Ramos (cell line): ENCODE data around the gene WNT8B.

Experiments used
- in situ Hi-C: fragments of 300-500 bp; cut with MboI; formaldehyde crosslinking; loops from one replicate; pipeline ENCODE4 v1.14.3; 2022; ENCODE audit warnings: low sequenced_read_pairs; ENCODE audit not compliant: unreplicated experiment

The WNT8B gene

DNA sequence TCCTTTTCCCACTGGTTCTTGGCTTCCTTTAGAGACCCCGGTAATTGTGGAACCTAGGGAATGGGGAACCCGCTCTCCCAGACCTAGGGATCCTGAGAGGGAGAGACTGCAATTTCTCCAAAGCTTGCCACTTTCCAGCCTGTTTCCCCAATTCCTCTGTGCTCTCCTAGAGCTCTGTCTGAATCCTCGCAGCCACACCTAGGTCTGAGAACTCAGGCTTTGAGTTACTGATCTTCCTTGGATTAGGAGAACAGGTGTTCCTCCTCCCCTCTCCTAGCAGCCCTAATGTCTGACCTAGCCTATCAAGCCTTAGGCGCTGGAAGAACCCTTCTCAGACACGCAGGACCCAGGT, 20.0 kb downstream of the WNT8B start:
- in situ Hi-C loops: no loop called here

DNA sequence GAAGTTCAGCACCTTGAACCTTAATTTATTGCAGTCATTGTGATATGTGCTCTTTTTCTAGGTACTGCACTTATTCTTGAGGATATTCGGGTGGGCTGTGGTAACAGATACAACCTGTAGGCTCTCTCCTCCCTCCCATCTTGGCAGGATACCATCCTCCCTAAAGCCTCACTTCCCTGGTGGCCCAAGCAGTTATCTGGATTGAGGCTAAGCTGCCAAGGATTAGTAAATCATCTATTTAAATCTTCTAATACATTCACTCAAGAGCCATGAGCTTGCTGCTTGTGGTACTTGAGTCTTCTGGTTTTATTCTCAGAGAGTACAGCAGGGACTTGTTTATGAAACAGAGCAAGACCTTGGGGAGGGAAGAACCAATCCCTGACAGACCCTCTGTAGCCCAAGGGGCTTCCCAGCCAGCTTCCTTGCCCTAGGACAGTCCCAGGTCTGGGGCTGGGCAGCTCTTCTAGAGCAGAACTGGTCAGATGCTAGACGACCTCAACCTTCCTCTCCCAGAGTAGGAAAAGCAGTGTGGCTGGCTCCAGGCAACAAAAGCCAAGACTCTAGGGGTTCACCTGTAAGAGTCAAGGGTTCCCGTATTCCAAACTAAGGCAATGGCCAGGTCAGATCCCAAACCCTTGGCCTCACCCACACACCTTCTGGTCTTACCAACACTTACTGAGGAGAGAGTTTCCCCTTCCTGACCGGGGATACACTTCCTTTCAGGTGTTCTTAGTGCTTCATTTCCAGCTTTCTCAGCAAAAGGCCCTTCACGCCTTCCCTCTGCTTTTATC, 21.3 kb downstream of the WNT8B start:
- in situ Hi-C loops: no loop called here

DNA sequence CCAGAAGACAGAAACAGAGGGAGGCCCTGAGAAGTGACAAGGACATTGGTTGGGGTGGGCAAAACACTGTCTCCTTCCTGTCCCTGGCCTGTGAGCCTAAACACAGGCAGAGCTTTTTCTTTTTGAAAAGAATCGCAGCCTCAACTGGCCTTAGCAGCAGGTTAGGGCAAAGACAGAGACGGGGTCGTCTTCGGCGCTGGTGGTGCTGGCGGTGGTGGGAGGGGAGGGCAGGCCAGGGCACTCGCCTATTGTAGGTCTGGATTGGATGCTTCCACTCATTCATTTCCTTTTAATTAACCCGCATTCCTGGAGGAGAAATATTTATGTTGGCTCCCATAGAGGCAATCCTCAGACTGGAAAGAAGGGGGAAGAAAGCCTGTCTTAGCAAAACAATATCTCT, 22.6 kb downstream of the WNT8B start:
- in situ Hi-C loops: no loop called here

DNA sequence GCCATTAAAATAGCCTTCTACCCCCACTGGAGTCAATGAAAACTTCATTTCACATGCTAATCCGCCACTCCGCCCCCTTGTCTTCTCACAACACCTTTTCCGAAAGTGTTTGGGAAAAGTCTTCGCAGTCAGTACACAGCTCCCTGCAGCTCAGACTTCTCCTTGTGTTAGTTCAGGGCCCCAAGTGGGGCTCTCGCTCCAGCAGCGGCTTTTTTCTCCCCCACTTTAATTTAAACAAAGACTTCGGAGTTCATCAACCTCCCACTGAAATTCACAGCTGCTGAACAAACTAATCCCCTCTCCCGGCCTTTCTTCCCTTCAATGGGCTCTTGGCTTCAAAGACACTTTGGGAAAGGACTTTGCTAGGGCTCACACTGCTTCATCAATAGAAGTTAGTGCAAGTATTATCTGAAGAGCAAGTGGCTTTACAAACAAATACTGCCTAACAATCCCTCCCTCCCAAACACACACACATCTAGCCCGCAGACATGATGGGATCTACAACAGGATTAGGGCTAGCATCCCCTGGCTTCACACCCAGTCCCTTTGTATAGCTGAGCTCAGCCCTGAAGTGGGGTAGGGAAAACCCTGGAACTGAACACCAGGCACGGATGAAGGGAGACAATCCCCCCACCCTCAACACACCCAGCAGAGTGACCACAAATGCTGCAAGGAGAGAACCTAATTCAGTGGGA, 23.1 kb downstream of the WNT8B start:
- in situ Hi-C loops: no loop called here

DNA sequence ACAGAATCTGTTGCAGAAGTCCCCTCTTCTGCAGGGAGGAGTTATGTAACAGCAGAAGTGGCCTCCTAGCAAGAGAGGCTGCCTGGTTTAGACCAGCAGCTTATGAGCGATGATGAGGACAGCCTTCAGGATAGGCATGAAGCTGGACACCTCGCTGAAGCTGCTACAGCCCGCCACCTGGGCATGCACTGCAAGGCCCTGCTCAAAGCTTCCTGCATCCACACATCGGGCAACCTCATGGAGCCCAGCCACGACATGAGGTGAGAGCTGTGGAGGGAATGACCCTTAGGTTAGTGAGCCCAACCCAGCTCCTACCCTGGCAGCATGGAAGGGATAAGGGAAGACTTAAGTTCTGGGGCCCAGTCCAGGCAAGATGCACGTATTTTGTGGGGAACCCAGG, 24.7 kb downstream of the WNT8B start:
- in situ Hi-C loops: no loop called here

DNA sequence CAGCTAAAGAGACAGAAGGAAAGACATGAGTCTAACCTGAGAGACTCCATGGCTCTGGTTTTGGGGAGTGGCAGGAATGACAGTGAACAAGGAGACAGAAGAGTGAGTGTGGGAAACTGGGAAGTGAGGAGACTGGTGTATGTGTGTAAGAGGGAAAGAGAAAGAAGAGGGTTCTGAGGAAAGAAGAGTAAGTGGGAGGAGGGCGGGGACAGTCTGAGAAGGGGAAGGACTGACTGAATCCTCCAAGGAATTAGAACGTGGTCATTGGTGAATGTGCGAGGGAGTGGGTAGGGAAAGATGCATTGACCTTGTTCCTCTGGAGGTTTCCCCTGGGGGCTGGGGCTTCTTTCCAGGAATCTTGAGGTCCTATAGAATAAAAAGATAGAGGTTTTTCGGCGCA, 26.6 kb downstream of the WNT8B start:
- in situ Hi-C loops: no loop called here

DNA sequence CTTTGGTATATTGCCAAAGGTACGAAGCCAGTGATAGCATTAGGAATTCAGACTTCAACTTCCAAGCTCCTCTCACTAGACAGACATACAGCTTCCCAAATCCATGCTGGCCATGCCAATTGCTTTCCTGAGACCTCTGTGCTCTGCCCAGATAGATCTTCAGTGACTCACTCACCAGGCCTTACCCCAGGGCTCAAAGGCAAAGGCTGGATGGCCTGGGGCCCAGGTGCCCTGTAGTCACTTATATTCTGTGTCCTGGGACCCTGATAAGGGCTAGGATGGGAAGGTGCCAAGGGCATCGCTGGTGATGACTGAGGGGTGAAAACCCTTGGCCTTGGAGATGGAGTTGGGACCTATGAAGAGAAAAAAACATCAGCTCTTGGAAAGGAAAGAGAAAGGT, 27.7 kb downstream of the WNT8B start:
- in situ Hi-C loops: no loop called here

DNA sequence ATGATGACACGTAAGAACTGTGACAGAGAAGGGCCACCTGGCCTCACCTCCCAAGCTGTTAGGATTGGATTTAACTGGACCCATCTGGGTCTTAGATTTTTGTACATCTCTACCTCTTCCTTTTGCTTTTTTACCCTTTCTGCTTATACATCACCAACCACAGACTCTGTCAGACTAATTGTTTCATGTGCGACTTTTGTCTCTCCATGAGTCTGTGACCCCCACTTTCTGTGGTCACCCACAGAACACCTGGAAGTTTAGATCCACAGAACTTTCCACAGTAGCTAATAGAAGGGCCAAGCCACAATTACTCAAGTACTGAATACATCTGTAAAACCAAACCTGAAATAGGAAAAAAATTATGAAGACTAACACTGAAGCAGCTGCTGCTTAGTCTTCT, 33.8 kb downstream of the WNT8B start:
- in situ Hi-C loops: no loop called here

DNA sequence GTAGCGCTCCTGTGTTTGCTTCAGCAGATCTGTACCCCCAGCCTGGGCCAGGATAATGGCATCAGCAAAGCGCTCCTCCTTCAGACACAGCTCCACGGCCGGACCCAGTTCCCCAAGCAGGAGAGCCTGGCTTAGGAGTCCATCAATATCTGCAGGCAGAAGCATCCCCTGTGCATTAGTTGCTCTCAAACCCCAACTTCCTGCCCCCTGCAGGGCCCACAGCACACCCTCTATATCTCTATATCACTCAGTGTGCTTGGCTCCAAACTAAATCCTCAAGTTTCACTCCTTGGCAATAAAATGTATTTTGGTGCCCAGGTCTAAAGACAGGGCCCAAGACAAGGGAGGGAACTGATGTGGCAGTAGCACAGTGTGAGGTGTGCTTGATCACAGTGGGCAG, 35.2 kb downstream of the WNT8B start:
- in situ Hi-C loops: no loop called here

DNA sequence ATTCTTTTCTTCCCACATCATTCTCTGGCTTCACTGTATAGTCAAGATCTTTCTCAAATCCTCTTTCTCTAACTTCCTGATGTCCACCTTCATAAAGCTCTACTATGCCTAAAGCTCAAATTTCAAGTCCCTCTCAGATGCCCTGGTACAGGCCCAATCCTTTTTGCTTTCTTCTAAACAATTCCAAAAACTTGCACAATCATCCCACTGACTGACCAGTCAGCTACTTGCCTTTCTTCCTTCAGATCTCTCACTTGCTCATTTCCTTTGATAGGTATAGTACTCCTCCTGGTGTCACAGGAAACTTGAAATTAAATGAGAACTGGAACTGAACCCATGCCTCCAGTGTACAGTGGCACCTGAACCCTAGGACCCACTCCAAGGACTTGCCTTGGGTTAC, 38.6 kb downstream of the WNT8B start:
- in situ Hi-C loops: no loop called here

DNA sequence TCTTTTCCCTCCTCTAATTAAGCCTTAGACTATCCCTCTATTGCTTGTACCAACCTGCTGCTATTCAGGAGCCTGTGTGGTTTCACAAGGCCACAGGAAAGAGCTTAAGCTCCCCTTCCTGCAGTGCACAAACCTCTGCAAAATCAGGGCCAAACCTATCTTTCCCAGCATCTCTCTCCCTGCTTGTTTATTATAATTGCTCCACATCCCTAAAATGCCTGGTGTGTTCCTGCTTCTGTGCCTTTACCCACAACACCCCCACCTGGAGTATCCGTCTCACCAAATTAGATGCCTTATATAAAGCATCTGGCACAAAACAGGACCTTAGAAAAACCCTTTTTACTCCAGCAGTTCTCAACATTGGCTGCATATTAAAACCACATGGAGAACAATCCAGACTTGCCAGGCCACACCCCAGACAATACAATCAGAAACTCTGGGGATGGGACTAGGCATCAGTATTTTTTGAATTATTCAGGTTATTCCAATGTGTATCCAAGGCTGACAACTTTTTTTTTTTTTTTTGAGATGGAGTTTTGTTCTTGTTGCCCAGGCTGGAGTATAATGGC, 40.2 kb downstream of the WNT8B start:
- in situ Hi-C loops: no loop called here

DNA sequence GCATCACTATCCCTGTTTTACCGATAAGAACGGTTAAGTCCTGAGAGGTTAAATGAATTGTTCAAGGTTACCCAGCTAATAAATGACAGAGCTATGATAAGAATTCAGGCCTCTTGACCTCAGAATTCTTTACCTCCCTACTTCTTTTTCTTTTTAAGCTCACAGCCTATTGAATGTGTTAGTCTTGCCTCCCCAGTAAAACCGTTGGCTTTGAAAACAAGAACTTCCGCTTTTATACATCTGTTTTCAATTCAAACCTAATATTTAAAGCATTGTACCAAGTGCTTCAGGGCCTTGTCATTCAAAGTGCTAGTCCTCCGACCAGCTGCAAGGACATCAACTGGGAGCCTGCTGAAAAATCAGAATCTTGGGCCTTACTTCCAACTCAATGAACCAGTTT, 41.3 kb downstream of the WNT8B start:
- in situ Hi-C loops: no loop called here

DNA sequence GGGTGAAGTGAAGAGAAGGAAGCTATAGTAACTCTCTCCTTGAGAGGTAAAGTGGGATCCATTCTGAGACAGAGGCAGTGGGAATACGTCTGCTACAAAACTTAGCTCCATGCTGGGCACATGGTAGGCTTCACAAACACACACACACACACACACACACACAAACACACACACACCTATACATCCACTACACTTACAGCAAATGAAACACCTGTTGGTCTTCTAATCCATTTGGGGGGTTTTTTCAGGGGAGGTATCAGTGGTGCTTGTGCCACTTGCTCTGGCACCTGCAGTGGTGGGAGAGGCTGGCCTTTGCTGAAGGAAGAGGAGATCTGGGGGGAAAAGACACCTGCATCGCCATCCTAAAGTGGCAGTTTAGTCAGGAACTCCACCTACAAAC, 42.4 kb downstream of the WNT8B start:
- in situ Hi-C loops: no loop called here

DNA sequence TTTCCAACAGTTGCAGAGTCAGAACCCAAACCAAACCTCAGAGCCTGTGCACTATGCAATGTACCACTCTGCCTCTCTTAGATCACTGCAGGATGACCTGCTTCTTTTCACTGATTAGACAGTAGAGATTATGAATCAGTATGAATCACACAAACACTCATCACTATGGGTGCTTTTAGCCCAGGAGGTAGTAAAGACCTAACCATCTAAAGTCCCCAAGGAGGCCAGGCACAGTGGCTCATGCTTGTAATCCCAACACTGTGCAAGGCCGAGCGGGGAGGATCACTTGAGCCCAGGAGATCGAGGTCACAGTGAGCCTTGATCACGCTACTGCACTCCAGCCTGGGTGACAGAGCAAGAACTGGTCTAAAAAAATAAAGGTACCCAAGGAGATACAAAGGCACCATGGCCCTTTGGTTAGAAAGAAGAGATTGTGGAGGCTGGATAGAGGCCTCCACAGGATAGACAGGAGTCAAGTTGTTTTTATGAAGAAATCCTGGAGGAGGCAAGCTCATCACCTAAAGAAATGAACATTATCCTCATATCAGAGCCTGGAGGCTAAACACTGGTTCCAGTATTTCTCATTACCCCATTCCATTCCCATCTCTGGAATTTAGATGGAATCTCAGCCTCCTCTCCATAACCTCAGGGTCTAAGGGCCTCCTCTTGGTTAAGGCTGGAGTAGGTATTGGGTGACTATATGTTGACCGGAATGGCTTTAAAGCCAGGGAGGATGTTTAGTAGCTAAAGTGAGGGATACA, 44.0 kb downstream of the WNT8B start:
- in situ Hi-C loops: no loop called here

DNA sequence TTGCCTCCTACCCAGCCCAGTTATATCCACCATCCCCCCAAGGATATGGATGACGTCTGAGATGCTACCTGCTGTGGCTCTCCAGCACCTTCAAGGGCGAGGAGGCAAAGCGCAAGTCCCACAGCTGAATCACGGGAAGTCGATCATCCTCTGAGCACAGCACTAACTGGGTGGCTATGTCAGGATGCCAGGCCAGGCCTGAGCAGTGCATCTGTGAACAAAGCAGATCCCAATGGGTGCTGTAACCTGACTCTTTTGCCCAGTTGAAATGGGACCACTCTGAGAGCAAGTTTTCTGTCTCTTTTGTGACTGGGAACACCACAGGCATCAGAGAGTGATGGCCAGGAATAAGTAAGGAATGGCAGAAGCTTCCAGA, 44.5 kb downstream of the WNT8B start:
- in situ Hi-C loops: no loop called here

DNA sequence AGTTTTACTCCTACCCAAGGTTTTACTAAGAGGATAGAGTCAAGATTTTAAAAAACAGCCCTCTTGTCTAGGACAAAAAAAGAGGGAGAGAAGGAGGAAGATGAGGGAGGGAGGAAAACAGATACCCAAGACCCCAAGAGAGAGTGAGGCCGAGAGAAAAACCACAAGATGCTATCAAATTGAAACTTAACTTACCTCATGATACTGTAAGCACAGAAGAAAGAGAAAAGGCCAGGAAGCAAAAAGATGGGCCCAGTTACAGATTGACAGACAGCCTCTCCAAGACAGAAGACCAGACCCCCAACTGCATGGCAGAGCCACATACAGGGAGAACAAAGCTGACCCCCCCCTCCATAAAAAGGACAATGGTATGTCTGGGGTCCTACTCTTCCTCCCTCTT, 45.5 kb downstream of the WNT8B start:
- in situ Hi-C loops: no loop called here

DNA sequence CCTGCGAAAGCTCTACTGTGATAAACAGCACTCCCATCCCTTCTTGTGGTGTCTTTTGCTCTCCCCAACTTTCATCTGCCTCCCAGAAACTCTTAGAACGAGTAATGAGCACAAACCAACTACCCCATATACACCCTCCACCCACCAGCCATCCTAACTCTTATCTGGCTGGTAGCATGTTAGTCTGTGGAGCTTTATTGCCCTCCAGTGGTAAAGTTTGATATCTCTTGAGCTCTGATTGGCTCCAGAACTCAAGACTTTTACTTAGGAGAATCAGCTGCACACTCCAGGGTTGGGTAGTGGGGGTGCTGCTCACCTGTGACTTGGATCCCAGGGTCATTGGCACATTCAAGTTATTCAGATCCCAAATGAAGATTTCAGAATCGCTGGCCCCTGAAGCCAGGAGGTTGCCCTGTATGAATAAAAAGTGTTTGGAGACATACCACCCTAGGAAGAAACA, 45.9 kb downstream of the WNT8B start:
- in situ Hi-C loops: no loop called here

DNA sequence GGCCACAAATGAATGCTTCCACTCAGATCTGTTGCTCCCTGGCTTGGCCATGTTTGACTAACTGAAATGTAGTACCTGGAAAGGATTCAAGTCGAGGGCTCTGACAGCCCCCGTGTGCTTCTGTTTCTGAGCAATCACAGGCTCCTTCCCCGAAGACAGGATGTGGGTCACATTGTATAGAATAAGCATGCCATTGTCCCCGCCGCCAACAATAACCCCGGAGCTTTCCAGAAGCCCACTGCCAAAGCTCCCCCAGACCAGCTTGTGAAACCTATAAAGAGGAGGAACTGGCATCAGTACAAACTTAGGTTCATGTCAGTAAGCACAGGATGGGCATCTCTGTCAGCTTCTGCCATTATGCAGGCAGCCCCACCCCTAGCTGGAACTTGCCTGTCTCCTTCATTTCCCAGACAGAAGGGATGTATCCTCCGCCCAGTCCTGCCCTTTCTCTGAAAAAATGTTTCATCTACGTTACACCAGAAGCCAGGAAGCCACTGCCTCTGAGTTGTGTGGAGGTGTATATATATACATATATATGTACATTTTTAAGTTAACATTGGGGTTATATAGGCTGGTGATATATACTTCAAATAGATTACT, 46.5 kb downstream of the WNT8B start:
- in situ Hi-C loops: no loop called here

DNA sequence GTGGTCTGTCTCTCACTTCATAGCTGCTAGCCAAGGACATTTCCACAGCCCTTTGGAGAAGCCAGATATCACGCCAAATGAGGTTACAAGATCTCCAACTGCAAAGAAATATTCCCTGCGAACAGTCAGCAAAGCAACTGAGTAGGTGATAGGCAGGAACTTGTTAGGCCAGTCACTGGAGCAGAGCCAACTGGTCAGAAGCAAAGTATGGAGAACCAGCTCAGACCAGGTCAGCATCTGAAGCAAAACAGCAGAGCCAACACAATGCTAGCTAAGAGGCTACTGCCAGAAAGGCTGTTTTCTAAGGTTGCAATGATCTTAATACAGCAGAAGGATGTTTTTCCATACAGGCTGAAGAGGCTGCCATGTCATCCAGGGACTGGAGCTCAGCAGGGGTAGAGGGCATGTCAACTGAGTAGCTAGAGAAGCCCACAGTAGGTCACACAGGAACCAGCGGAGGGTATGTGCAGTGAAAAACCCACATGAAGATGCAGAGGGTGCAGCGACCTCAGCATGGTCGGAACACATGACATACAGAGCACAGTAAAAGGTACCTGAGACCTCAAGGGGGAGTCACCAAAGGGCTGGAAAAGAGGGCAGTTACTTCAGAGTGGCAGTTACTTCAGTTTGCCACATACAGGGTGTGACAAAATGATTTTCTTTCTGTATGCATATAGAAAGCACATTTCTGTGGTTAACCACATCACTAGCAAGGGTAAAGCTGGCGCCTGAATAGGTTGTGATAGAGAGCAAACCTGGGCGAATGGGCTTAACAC, 47.9 kb downstream of the WNT8B start:
- in situ Hi-C loops: loop anchor here (10.0 kb wide), 1 partner anchor 176 kb away; the partner anchor contains the start of gene PKD2L1

DNA sequence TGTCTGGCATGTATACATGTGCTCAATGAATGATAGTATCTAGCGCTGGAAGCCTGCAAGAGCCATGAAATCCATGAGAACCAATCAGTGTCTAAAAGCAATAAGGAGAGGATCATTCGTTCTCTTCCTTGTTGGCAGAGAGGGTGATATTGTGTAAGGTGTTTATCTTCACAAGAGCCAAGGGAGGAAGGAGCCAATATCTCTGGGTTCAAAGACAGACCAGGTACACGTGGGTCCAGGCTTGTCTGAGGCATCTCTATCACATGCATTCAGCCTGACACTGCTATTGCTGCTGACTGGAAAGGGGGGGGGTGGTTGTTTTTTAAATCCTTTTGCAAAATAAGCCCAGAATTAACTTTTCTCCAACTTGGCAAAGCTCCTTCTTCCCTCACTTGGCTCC, 52.8 kb downstream of the WNT8B start:
- in situ Hi-C loops: loop anchor here (10.0 kb wide), 1 partner anchor 181 kb away; the partner anchor contains the start of gene PKD2L1
